ENCODE results near the gene SCN7A.

SCN7A gene

DNA sequence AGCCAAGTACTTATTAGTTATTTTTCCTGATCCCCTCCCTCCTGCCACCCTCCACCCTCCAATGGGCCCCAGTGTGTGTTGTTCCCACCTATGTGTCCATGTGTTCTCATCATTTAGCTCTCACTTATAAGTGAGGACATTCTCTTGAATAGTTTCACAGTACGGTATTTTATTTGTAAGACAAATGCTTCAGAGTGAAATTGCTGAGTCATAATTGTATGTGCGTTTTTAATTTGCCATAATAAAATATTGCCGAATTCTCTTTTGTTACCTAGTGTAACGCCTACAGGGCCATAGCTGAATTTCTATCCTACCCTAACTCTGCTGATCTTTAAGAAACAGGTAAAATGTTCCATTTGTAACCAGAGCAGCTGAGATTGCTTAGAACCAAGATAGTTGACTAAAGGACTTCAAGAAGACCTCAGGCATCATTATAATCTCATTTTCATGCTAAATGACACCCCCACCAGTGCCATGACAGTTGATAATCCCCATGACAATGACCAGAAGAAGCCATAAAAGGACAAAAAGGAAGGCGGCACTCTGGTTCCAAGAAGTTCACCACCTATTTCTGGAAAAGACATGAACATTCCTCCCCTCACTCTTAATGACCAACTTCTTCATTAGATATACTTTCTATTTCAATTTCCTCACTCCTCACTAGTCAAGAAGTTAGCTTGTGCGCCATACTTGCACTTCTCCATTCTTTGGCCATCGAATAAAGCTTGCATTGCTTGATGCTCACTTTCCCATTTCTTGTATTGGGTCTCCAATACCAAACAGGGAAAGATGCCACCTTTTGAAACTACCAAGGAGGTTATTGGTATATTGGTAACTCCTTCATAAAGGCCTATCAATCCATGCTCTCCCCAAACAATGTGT lies 136.7 kb downstream of the SCN7A start:
- DNase-seq (ENCODE audit: low read depth) = no peak
